Measurements from ENCODE around the gene HSD3B1.

Gene HSD3B1

DNA sequence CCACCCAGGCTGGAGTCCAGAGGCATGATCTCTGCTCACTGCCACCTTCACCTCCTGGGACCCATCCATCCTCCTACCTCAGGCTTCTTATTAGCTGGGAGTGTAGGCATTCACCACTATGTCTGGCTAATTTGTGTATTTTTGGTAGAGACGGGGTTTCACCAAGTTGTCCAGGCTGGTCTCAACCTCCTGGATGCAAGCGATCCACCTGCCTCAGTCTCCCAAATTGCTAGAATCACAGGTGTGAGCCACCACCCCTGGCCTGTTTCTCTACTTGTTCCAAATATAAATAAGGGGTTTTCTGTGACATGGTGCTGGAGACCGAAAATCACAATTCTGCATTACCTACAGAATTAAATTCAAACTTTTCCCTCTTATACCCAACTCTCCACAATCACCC, 36.6 kb upstream of the HSD3B1 start:
- Histone ChIP-seq H3K4me3 (ENCODE audit: control insufficient read depth in 1 of 7, extremely low read depth in 1 of 7, insufficient read depth in 4 of 7, low read depth in 2 of 7, low read length in 6 of 7) (no peak overlapping the region), H3K9me3 (ENCODE audit: control extremely low read depth in 1 of 5, control insufficient read depth in 4 of 5, insufficient read depth in 2 of 5, low read depth in 1 of 5, low read length in 4 of 5) (no peaks in the 10 kb centered on the region), H3K36me3 (ENCODE audit: control insufficient read depth in 4 of 4, insufficient read depth in 4 of 4, low read length in 3 of 4) (no peaks in the 10 kb centered on the region), H3K4me1 (ENCODE audit: control extremely low read depth in 1 of 4, control insufficient read depth in 4 of 4, insufficient read depth in 4 of 4, low read length in 3 of 4) (peaks cover 0 to under 1% (median 0%) of the 10 kb centered on the region in 4 experiments), H3K27ac (ENCODE audit: insufficient read depth in 1 of 2, low read depth in 1 of 2, low read length in 2 of 2, poor library complexity in 1 of 2, severe bottlenecking in 2 of 2) (no peak overlapping the region), H3K27me3 (replicated peaks in 2 of 5; ENCODE audit: control insufficient read depth in 4 of 5, insufficient read depth in 5 of 5, low read length in 4 of 5) (no peaks in the 10 kb centered on the region)
- DNase-seq, result no peak
- ChIA-PET POLR2A (no interaction called here), CTCF (no interaction called here)
- WGBS (ENCODE audit: insufficient coverage), result 100% methylated on average over 3 of the region's 3 CpGs

DNA sequence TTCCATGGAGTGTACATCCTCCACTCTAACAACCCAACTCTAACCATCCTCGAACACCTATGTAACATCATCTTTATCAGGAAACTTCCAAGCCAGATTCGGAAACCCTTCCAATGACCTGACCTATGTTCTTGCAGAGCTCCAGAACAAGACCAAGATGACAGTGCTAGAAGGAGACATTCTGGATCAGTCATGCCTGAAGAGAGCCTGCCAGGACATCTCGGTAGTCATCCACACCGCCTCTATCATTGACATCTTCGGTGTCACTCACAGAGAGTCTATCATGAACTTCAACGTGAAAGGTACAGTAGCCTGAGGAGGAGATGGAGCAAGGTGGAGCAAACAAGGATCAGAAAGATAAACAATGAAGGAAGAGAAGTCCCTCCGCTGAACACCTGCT, 36.1 kb upstream of the HSD3B1 start:
- DNase-seq, result no peak
- POLR2A ChIA-PET, result no interaction called here
- 98% methylated on average over 7 of the region's 7 CpGs for WGBS (ENCODE audit: insufficient coverage)

DNA sequence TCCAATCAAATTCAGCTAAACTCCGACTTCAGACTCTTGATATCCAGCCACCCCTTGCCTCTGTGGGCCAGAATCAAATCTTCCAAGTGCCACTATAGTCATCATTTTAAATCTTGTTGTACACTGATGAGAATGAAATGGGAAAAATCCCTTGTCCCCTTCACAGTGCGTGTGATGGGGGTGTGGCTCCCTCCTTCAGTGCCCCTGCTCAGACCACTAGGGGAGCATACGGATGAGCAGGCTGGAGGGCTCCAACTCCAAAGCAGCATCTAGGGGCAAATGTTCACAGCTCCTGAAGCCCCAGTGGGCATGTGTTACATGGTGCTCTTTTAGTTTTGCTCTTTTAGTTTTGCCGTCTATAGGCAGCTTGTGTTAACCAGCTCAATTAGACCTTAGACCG, 35.4 kb upstream of the HSD3B1 start:
- H3K36me3 ChIP-seq (ENCODE audit: control insufficient read depth in 4 of 4, insufficient read depth in 4 of 4, low read length in 3 of 4), result no peaks in the 10 kb centered on the region
- no peak overlapping the region for H3K27ac ChIP-seq (ENCODE audit: insufficient read depth in 1 of 2, low read depth in 1 of 2, low read length in 2 of 2, poor library complexity in 1 of 2, severe bottlenecking in 2 of 2)
- no peak overlapping the region for H3K4me3 ChIP-seq (ENCODE audit: control insufficient read depth in 1 of 7, extremely low read depth in 1 of 7, insufficient read depth in 4 of 7, low read depth in 2 of 7, low read length in 6 of 7)
- DNase-seq, result no peak
- 98% methylated on average over 4 of the region's 5 CpGs for WGBS (ENCODE audit: insufficient coverage)
- ChIA-PET CTCF (no interaction called here), POLR2A (no interaction called here)
- H3K4me1 ChIP-seq (ENCODE audit: control extremely low read depth in 1 of 4, control insufficient read depth in 4 of 4, insufficient read depth in 4 of 4, low read length in 3 of 4), result peaks cover 0 to 4% (median 0%) of the 10 kb centered on the region in 4 experiments
- no peaks in the 10 kb centered on the region for H3K27me3 ChIP-seq (replicated peaks in 2 of 5; ENCODE audit: control insufficient read depth in 4 of 5, insufficient read depth in 5 of 5, low read length in 4 of 5)
- H3K9me3 ChIP-seq (ENCODE audit: control extremely low read depth in 1 of 5, control insufficient read depth in 4 of 5, insufficient read depth in 2 of 5, low read depth in 1 of 5, low read length in 4 of 5), result no peaks in the 10 kb centered on the region

More for the DNA sequence above, 36.1 kb upstream of the HSD3B1 start:
- Histone ChIP-seq H3K4me3 (ENCODE audit: control insufficient read depth in 1 of 7, extremely low read depth in 1 of 7, insufficient read depth in 4 of 7, low read depth in 2 of 7, low read length in 6 of 7) (no peak overlapping the region), H3K27me3 (replicated peaks in 2 of 5; ENCODE audit: control insufficient read depth in 4 of 5, insufficient read depth in 5 of 5, low read length in 4 of 5) (no peaks in the 10 kb centered on the region), H3K27ac (ENCODE audit: insufficient read depth in 1 of 2, low read depth in 1 of 2, low read length in 2 of 2, poor library complexity in 1 of 2, severe bottlenecking in 2 of 2) (no peak overlapping the region), H3K36me3 (ENCODE audit: control insufficient read depth in 4 of 4, insufficient read depth in 4 of 4, low read length in 3 of 4) (no peaks in the 10 kb centered on the region), H3K9me3 (ENCODE audit: control extremely low read depth in 1 of 5, control insufficient read depth in 4 of 5, insufficient read depth in 2 of 5, low read depth in 1 of 5, low read length in 4 of 5) (no peaks in the 10 kb centered on the region), H3K4me1 (ENCODE audit: control extremely low read depth in 1 of 4, control insufficient read depth in 4 of 4, insufficient read depth in 4 of 4, low read length in 3 of 4) (peaks cover 0 to 4% (median 0%) of the 10 kb centered on the region in 4 experiments)
- CTCF ChIA-PET, result no interaction called here

DNA sequence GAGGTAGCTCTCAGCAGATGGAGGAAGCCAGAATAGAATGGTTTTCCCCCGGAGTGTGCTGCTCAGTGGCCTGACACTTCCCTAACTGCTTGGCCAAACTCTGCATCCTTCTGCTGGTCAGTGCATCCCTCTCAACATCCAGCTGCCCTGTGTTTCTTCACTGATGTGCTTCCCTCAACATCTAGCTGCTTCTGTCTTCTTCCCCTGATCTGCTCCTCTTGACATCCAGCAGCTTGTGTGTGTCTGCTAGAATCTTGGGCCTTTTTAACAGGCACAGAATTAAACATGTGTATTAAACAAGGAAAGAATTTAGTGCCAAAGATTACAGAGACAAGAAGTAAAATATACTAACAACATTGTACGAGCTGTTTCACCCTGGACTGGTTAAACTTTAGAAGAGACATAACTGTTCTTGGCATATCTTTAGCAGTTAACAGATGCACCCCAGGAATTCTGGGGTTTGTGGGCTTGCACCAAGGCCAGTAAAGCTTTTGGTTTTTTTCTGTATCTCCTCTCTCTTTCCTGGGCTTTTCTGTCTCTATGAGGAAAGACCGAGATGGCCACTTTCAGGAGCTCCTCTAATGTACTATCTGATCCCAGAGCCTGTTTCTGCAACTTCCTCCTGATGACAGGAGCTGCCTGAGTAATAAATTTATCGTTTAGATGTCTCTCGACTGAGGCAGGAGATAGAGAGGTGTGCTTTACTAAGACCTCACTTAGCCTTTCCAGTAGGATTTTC, 34.8 kb upstream of the HSD3B1 start:
- Histone ChIP-seq H3K9me3 (ENCODE audit: control extremely low read depth in 1 of 5, control insufficient read depth in 4 of 5, insufficient read depth in 2 of 5, low read depth in 1 of 5, low read length in 4 of 5) (no peaks in the 10 kb centered on the region), H3K4me1 (ENCODE audit: control extremely low read depth in 1 of 4, control insufficient read depth in 4 of 4, insufficient read depth in 4 of 4, low read length in 3 of 4) (peaks cover 0 to 4% (median 0%) of the 10 kb centered on the region in 4 experiments), H3K36me3 (ENCODE audit: control insufficient read depth in 4 of 4, insufficient read depth in 4 of 4, low read length in 3 of 4) (no peaks in the 10 kb centered on the region), H3K27ac (ENCODE audit: insufficient read depth in 1 of 2, low read depth in 1 of 2, low read length in 2 of 2, poor library complexity in 1 of 2, severe bottlenecking in 2 of 2) (no peak overlapping the region), H3K4me3 (ENCODE audit: control insufficient read depth in 1 of 7, extremely low read depth in 1 of 7, insufficient read depth in 4 of 7, low read depth in 2 of 7, low read length in 6 of 7) (no peak overlapping the region), H3K27me3 (replicated peaks in 2 of 5; ENCODE audit: control insufficient read depth in 4 of 5, insufficient read depth in 5 of 5, low read length in 4 of 5) (no peaks in the 10 kb centered on the region)
- POLR2A ChIA-PET, result no interaction called here
- WGBS (ENCODE audit: insufficient coverage), result 33% methylated on average over 2 of the region's 5 CpGs
- CTCF ChIA-PET, result no interaction called here
- DNase-seq, result no peak

DNA sequence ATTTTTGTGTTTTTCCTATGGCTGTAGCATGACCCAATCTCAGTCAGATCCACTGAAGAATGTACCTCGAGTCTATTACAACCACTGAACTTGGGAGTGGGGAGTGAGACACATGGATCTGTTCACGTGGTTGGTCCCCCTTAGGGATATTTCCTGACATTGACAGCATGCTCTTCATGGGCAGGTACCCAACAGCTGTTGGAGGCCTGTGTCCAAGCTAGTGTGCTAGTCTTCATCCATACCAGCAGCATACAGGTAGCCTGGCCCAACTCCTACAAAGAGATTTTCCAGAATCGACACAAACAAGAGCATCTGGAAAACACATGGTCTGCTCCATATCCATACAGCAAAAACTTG, 34.2 kb upstream of the HSD3B1 start:
- CTCF ChIA-PET, result no interaction called here
- WGBS (ENCODE audit: insufficient coverage), result 50% methylated on average over 2 of the region's 3 CpGs
- Histone ChIP-seq H3K27ac (ENCODE audit: insufficient read depth in 1 of 2, low read depth in 1 of 2, low read length in 2 of 2, poor library complexity in 1 of 2, severe bottlenecking in 2 of 2) (no peak overlapping the region), H3K9me3 (ENCODE audit: control extremely low read depth in 1 of 5, control insufficient read depth in 4 of 5, insufficient read depth in 2 of 5, low read depth in 1 of 5, low read length in 4 of 5) (no peaks in the 10 kb centered on the region), H3K36me3 (ENCODE audit: control insufficient read depth in 4 of 4, insufficient read depth in 4 of 4, low read length in 3 of 4) (no peaks in the 10 kb centered on the region), H3K4me1 (ENCODE audit: control extremely low read depth in 1 of 4, control insufficient read depth in 4 of 4, insufficient read depth in 4 of 4, low read length in 3 of 4) (peaks cover 0 to 4% (median 0%) of the 10 kb centered on the region in 4 experiments), H3K27me3 (replicated peaks in 2 of 5; ENCODE audit: control insufficient read depth in 4 of 5, insufficient read depth in 5 of 5, low read length in 4 of 5) (no peaks in the 10 kb centered on the region), H3K4me3 (ENCODE audit: control insufficient read depth in 1 of 7, extremely low read depth in 1 of 7, insufficient read depth in 4 of 7, low read depth in 2 of 7, low read length in 6 of 7) (no peak overlapping the region)
- POLR2A ChIA-PET, result no interaction called here
- no peak for DNase-seq

DNA sequence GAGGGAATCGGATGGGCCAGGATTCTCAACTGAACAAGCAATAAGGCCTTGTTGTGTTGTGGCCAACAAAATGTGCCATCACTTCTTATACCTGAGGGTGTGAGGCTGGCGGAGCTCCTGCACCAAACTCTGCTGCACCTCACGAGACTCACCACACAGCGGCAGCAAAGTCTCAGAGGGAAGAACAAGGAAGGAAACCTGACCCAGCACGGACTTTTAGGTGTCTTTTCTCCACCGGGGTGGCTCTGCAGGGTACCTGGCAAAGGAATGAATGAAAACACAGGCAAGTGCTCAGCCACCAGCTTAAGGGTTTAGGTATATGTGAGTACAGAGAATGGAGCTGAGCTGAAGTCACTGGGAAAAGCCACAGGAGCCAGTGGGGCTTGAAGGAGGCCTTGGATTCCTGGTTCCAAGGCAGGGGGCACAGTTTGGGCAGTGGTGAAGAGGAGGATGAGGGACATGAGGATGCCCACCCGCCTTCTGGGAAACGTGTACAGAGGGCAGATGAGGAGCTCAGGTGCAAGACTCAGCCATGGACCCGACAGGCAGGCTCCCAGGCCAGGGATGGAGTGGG, 31.1 kb upstream of the HSD3B1 start:
- Histone ChIP-seq H3K4me1 (ENCODE audit: control extremely low read depth in 1 of 4, control insufficient read depth in 4 of 4, insufficient read depth in 4 of 4, low read length in 3 of 4) (peaks cover 0 to 4% (median 0%) of the 10 kb centered on the region in 4 experiments), H3K27ac (ENCODE audit: insufficient read depth in 1 of 2, low read depth in 1 of 2, low read length in 2 of 2, poor library complexity in 1 of 2, severe bottlenecking in 2 of 2) (no peak overlapping the region), H3K36me3 (ENCODE audit: control insufficient read depth in 4 of 4, insufficient read depth in 4 of 4, low read length in 3 of 4) (no peaks in the 10 kb centered on the region), H3K9me3 (ENCODE audit: control extremely low read depth in 1 of 5, control insufficient read depth in 4 of 5, insufficient read depth in 2 of 5, low read depth in 1 of 5, low read length in 4 of 5) (no peaks in the 10 kb centered on the region), H3K27me3 (replicated peaks in 2 of 5; ENCODE audit: control insufficient read depth in 4 of 5, insufficient read depth in 5 of 5, low read length in 4 of 5) (no peaks in the 10 kb centered on the region), H3K4me3 (ENCODE audit: control insufficient read depth in 1 of 7, extremely low read depth in 1 of 7, insufficient read depth in 4 of 7, low read depth in 2 of 7, low read length in 6 of 7) (no peak overlapping the region)
- CTCF ChIA-PET, result interaction anchor here (0.5 to 1.4 kb wide), 4 partner anchors 9 to 178 kb away, joined by 3 to 4 read pairs (median 3); no protein-coding TSS in a partner anchor
- POLR2A ChIA-PET, result no interaction called here
- 30% methylated on average over 8 of the region's 9 CpGs for WGBS (ENCODE audit: insufficient coverage)
- DNase-seq, result peak; percentile 22 to 63 (median 56)

DNA sequence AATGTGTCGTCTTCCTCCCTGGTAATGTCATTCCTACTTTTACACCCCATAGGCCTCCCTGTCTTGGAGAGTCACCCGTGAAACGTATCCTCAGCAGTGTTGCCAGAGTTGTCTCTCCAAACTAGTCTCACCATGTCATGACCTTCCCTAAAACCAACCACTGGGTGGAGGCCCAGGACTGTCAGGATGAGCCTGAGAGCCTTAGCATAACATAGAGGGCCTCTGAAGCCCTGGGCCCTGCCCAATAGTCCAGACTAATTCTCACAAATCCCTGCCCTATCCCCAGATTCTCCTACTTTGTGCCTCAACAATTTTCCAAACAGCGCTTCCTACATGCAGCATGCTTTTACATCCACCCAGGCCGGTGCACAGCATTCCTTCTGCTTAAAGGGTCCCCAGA, 29.3 kb upstream of the HSD3B1 start:
- POLR2A ChIA-PET, result no interaction called here

More for the DNA sequence above, 29.3 kb upstream of the HSD3B1 start:
- CTCF ChIA-PET, result no interaction called here
- Histone ChIP-seq H3K4me1 (ENCODE audit: control extremely low read depth in 1 of 4, control insufficient read depth in 4 of 4, insufficient read depth in 4 of 4, low read length in 3 of 4) (peaks cover 0 to 4% (median 0%) of the 10 kb centered on the region in 4 experiments), H3K27me3 (replicated peaks in 2 of 5; ENCODE audit: control insufficient read depth in 4 of 5, insufficient read depth in 5 of 5, low read length in 4 of 5) (no peaks in the 10 kb centered on the region), H3K27ac (ENCODE audit: insufficient read depth in 1 of 2, low read depth in 1 of 2, low read length in 2 of 2, poor library complexity in 1 of 2, severe bottlenecking in 2 of 2) (no peak overlapping the region), H3K9me3 (ENCODE audit: control extremely low read depth in 1 of 5, control insufficient read depth in 4 of 5, insufficient read depth in 2 of 5, low read depth in 1 of 5, low read length in 4 of 5) (no peaks in the 10 kb centered on the region), H3K4me3 (ENCODE audit: control insufficient read depth in 1 of 7, extremely low read depth in 1 of 7, insufficient read depth in 4 of 7, low read depth in 2 of 7, low read length in 6 of 7) (no peak overlapping the region), H3K36me3 (ENCODE audit: control insufficient read depth in 4 of 4, insufficient read depth in 4 of 4, low read length in 3 of 4) (no peaks in the 10 kb centered on the region)
- DNase-seq, result no peak
- WGBS (ENCODE audit: insufficient coverage), result 100% methylated on average over 3 of the region's 5 CpGs

Data from common myeloid progenitor, CD34-positive (primary cell).